HepG2 (cell line): ENCODE measurements around the gene GNG3. TPM values are rescaled to one million over a fixed set of nuclear protein-coding genes. Genes with fewer than 3 reads are reported as not detected.
A peak's percentile ranks its signal among the peaks of the same experiment; 100 is the strongest.

ENCODE experiments used
- AKAP8 ChIP-seq: sonication (generic); formaldehyde crosslinking; IDR thresholded peaks from 2 replicates; pipeline ENCODE4 v1.5.1; 2020; ENCODE audit warnings: mild to moderate bottlenecking, missing genetic modification reagents
- HNF4G ChIP-seq, 2 experiments: sonication (generic) in 1 of 2; formaldehyde crosslinking in 1 of 2; IDR thresholded peaks; 2 replicates each; pipeline versions ENCODE4 v1.4.0 to v1.6.1; 2011 to 2020; ENCODE audit warnings: borderline replicate concordance in 2 of 2, low read depth in 2 of 2, mild to moderate bottlenecking in 2 of 2, low read length in 1 of 2, missing genetic modification reagents in 1 of 2, moderate library complexity in 1 of 2
- LCORL ChIP-seq, 2 experiments: fragments of 450-650 bp in 1 of 2; sonication (generic) in 1 of 2; formaldehyde crosslinking in 1 of 2; IDR thresholded peaks; 2 replicates each; pipeline versions ENCODE4 v1.5.0 to v1.6.1; 2017 to 2020; ENCODE audit warnings: antibody characterized with exemption in 1 of 2, missing genetic modification reagents in 1 of 2
- NR2F2 ChIP-seq: IDR thresholded peaks from 2 replicates; pipeline ENCODE4 v1.6.1; 2012; ENCODE audit warnings: low read depth, inconsistent platforms, borderline replicate concordance
- RNF2 ChIP-seq: fragments of 450-650 bp; conservative IDR thresholded peaks from 2 replicates; pipeline ENCODE4 v1.6.1; 2016; ENCODE audit warnings: low read depth
- ZBTB21 ChIP-seq: sonication (generic); formaldehyde crosslinking; IDR thresholded peaks from 2 replicates; pipeline ENCODE4 v1.4.0; 2020; ENCODE audit warnings: missing genetic modification reagents
- ZNF224 ChIP-seq: sonication (generic); formaldehyde crosslinking; IDR thresholded peaks from 2 replicates; pipeline ENCODE4 v1.5.0; 2020; ENCODE audit warnings: mild to moderate bottlenecking, missing genetic modification reagents
- ZNF512B ChIP-seq: sonication (generic); formaldehyde crosslinking; IDR thresholded peaks from 2 replicates; pipeline ENCODE4 v1.5.1; 2020; ENCODE audit warnings: missing genetic modification reagents, mild to moderate bottlenecking, borderline replicate concordance
- ZNF776 ChIP-seq: sonication (generic); formaldehyde crosslinking; IDR thresholded peaks from 2 replicates; pipeline ENCODE4 v1.4.0; 2020; ENCODE audit warnings: mild to moderate bottlenecking, missing genetic modification reagents
- ZNF780A ChIP-seq: sonication (generic); formaldehyde crosslinking; IDR thresholded peaks from 2 replicates; pipeline ENCODE4 v1.8.0; 2022; ENCODE audit warnings: mild to moderate bottlenecking, missing genetic modification reagents, moderate library complexity
- polyA plus RNA-seq, 8 experiments: library from polyadenylated mRNA; depleted of rRNA in 3 of 8; stranded (reverse) in 7 of 8; unstranded in 1 of 8; fragments of >200 nt; fragmentation: Illumina TruSeq in 4 of 8; extraction: Trizol in 4 of 8; gene quantifications; 2 replicates each; pipeline versions ENCODE4 v1.2.1 to v1.2.3, GENCODE V29; 2011 to 2016; ENCODE audit warnings: low read depth in 4 of 8, missing spikeins in 1 of 8, mixed read lengths in 1 of 8; ENCODE audit not compliant: insufficient read depth in 1 of 8
- total RNA-seq, 5 experiments: library from RNA; depleted of rRNA; stranded (reverse); fragments of >200 nt; fragmentation: Illumina TruSeq; extraction: Trizol; gene quantifications; 2 replicates each; pipeline ENCODE4 v1.2.3, GENCODE V29; 2016; ENCODE audit warnings: low read depth in 1 of 5
- TF ChIP-seq, protein P1 (sequence below), 2 experiments: sonication (generic) in 1 of 2; formaldehyde crosslinking in 1 of 2; IDR thresholded peaks; 2 replicates each; pipeline versions ENCODE4 v1.5.1 to v1.6.1; 2011 to 2020; ENCODE audit warnings: borderline replicate concordance in 1 of 2, low read depth in 1 of 2, low read length in 1 of 2, mild to moderate bottlenecking in 1 of 2, missing genetic modification reagents in 1 of 2, moderate library complexity in 1 of 2
- TF ChIP-seq, protein P2 (sequence below): sonication (generic); formaldehyde crosslinking; IDR thresholded peaks from 2 replicates; pipeline ENCODE4 v1.5.0; 2020; ENCODE audit warnings: mild to moderate bottlenecking, missing genetic modification reagents, borderline replicate concordance

The GNG3 gene
- total and polyA plus RNA-seq, 2 of the 13 experiments (the other 11 are each of a cell fraction or from before 2014, with no cell fraction given), result not detected

DNA sequence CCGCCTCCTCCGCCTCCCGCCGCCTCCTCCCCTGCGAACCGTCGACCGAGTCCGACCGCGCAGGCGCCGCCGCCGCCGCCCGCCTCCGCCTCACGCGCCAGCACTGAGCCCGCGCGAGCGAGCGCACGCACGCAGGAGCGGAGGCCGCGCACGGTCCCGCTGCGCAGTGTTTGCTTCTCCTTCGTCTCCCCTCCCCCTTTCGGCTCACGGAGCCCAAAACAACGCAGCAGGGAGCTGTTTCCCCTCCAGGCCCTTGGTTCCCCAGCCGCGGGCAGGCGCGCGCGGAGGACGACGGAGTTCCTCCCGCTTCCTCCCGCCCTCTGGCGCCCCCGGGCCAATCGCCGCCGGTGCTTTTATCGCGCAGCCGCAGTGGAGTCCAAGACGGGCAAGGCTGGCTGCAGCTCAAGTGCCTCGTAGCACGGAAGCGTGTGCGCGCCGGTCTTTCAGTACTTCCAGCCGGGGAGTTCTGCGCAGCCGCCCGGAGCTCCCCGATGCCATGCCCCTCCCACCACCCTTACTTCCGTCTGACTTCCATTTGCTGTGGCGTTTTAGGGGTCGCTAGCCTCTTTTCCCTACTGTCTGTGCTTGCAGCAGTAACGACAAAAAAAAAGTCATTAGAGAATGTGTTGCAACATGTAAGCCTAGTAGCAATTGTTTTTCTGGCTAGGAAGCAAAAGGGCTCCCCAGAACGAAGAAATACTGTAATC lies 19.8 kb downstream of the GNG3 start, which contains the start of gene HNRNPUL2 (continued):
- TF ChIP-seq ZNF512B (CRISPR knock-in tag) (no peak), ZNF224 (CRISPR knock-in tag) (no peak), LCORL (IDR thresholded peaks at IDR 0.05) (no peak), LCORL (CRISPR knock-in tag; IDR thresholded peaks at IDR 0.05) (peak; percentile 79; the same call in 1 of the 2 replicates), HNF4G (IDR thresholded peaks at IDR 0.05; ENCODE audit: borderline replicate concordance, low read depth, low read length) (no peak), HNF4G (CRISPR knock-in tag; IDR thresholded peaks at IDR 0.05; ENCODE audit: borderline replicate concordance, low read depth) (no peak), NR2F2 (no peak; the same call in 1 of the 2 replicates), ZNF776 (CRISPR knock-in tag) (peak; percentile 100), ZNF780A (CRISPR knock-in tag) (no peak), RNF2 (peak; percentile 99), AKAP8 (peak; percentile 51; the same call in 1 of the 2 replicates), ZBTB21 (CRISPR knock-in tag) (no peak)
- TF ChIP-seq, protein P1, sequence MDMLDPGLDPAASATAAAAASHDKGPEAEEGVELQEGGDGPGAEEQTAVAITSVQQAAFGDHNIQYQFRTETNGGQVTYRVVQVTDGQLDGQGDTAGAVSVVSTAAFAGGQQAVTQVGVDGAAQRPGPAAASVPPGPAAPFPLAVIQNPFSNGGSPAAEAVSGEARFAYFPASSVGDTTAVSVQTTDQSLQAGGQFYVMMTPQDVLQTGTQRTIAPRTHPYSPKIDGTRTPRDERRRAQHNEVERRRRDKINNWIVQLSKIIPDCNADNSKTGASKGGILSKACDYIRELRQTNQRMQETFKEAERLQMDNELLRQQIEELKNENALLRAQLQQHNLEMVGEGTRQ (IDR thresholded peaks at IDR 0.05; ENCODE audit: low read depth, low read length), result no peak
- TF ChIP-seq, protein P1 (CRISPR knock-in tag; IDR thresholded peaks at IDR 0.05; ENCODE audit: borderline replicate concordance), result no peak; the same call in 1 of the 2 replicates
- TF ChIP-seq, protein P2, sequence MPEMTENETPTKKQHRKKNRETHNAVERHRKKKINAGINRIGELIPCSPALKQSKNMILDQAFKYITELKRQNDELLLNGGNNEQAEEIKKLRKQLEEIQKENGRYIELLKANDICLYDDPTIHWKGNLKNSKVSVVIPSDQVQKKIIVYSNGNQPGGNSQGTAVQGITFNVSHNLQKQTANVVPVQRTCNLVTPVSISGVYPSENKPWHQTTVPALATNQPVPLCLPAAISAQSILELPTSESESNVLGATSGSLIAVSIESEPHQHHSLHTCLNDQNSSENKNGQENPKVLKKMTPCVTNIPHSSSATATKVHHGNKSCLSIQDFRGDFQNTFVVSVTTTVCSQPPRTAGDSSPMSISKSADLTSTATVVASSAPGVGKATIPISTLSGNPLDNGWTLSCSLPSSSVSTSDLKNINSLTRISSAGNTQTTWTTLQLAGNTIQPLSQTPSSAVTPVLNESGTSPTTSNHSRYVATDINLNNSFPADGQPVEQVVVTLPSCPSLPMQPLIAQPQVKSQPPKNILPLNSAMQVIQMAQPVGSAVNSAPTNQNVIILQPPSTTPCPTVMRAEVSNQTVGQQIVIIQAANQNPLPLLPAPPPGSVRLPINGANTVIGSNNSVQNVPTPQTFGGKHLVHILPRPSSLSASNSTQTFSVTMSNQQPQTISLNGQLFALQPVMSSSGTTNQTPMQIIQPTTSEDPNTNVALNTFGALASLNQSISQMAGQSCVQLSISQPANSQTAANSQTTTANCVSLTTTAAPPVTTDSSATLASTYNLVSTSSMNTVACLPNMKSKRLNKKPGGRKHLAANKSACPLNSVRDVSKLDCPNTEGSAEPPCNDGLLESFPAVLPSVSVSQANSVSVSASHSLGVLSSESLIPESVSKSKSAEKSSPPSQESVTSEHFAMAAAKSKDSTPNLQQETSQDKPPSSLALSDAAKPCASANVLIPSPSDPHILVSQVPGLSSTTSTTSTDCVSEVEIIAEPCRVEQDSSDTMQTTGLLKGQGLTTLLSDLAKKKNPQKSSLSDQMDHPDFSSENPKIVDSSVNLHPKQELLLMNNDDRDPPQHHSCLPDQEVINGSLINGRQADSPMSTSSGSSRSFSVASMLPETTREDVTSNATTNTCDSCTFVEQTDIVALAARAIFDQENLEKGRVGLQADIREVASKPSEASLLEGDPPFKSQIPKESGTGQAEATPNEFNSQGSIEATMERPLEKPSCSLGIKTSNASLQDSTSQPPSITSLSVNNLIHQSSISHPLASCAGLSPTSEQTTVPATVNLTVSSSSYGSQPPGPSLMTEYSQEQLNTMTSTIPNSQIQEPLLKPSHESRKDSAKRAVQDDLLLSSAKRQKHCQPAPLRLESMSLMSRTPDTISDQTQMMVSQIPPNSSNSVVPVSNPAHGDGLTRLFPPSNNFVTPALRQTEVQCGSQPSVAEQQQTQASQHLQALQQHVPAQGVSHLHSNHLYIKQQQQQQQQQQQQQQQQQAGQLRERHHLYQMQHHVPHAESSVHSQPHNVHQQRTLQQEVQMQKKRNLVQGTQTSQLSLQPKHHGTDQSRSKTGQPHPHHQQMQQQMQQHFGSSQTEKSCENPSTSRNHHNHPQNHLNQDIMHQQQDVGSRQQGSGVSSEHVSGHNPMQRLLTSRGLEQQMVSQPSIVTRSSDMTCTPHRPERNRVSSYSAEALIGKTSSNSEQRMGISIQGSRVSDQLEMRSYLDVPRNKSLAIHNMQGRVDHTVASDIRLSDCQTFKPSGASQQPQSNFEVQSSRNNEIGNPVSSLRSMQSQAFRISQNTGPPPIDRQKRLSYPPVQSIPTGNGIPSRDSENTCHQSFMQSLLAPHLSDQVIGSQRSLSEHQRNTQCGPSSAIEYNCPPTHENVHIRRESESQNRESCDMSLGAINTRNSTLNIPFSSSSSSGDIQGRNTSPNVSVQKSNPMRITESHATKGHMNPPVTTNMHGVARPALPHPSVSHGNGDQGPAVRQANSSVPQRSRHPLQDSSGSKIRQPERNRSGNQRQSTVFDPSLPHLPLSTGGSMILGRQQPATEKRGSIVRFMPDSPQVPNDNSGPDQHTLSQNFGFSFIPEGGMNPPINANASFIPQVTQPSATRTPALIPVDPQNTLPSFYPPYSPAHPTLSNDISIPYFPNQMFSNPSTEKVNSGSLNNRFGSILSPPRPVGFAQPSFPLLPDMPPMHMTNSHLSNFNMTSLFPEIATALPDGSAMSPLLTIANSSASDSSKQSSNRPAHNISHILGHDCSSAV (CRISPR knock-in tag), result no peak
